C4-2B (cell line): ENCODE data around the gene UBE2QL1.

Experiments
- ZFX ChIP-seq: fragments of 450-650 bp; IDR thresholded peaks from 2 replicates; pipeline ENCODE4 v1.6.1; 2017
- TF ChIP-seq, protein P1 (sequence below): fragments of 450-650 bp; conservative IDR thresholded peaks from 2 replicates; pipeline ENCODE4 v1.5.1; 2017; ENCODE audit warnings: mild to moderate bottlenecking

DNA sequence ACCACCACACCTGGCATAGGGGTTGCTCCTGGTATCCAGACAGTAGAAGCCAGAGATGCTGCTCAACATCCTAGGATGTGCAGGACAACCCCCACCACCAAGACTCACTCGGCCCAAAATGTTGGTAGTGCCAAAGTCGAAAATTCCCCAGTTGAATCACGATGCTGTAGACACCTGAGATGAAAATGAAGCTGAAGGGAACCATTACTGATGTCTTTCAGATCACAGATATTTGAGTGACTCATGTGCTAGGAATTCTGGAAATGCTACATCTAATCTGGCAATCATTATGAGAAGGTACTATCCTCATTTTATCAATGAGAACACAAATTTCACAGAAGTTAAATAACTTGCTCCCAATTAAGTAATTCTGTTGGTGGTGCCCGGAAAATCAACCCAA, 21.0 kb upstream of the UBE2QL1 start:
- TF ChIP-seq, protein P1, sequence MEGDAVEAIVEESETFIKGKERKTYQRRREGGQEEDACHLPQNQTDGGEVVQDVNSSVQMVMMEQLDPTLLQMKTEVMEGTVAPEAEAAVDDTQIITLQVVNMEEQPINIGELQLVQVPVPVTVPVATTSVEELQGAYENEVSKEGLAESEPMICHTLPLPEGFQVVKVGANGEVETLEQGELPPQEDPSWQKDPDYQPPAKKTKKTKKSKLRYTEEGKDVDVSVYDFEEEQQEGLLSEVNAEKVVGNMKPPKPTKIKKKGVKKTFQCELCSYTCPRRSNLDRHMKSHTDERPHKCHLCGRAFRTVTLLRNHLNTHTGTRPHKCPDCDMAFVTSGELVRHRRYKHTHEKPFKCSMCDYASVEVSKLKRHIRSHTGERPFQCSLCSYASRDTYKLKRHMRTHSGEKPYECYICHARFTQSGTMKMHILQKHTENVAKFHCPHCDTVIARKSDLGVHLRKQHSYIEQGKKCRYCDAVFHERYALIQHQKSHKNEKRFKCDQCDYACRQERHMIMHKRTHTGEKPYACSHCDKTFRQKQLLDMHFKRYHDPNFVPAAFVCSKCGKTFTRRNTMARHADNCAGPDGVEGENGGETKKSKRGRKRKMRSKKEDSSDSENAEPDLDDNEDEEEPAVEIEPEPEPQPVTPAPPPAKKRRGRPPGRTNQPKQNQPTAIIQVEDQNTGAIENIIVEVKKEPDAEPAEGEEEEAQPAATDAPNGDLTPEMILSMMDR, result no peak
- TF ChIP-seq ZFX, result no peak
